Liver (tissue), 9 donors: ENCODE data around the gene ROBO2. TPM values are rescaled to one million over a fixed set of nuclear protein-coding genes. Genes with fewer than 3 reads are reported as not detected.

Source experiments
- DNase-seq: peaks from one replicate; pipeline ENCODE4 v3.0.0-alpha.2; 2017; ENCODE audit warnings: low spot score
- H3K27ac ChIP-seq, 2 donors: one replicate each; pipeline ENCODE4 v1.7.0; 2013; ENCODE audit warnings: inconsistent platforms in 2 of 2, low read length in 2 of 2, control low read depth in 1 of 2, low read depth in 1 of 2, mild to moderate bottlenecking in 1 of 2
- H3K27me3 ChIP-seq, 4 donors: one replicate each; pipeline versions ENCODE4 v1.6.1 to v1.7.0; 2013; ENCODE audit warnings: low read length in 3 of 4, inconsistent platforms in 1 of 4, mild to moderate bottlenecking in 1 of 4, moderate library complexity in 1 of 4; ENCODE audit not compliant: control insufficient read depth in 4 of 4, insufficient read depth in 4 of 4
- H3K36me3 ChIP-seq, 4 donors: one replicate each; pipeline versions ENCODE4 v1.6.1 to v1.7.0; 2013; ENCODE audit warnings: low read length in 3 of 4, mild to moderate bottlenecking in 3 of 4, low read depth in 1 of 4, moderate library complexity in 1 of 4; ENCODE audit not compliant: control insufficient read depth in 4 of 4, insufficient read depth in 3 of 4
- H3K4me1 ChIP-seq, 4 donors: one replicate each; pipeline versions ENCODE4 v1.6.1 to v1.7.0; 2013; ENCODE audit warnings: low read length in 3 of 4, mild to moderate bottlenecking in 3 of 4, moderate library complexity in 1 of 4; ENCODE audit not compliant: control insufficient read depth in 4 of 4, insufficient read depth in 4 of 4
- H3K4me3 ChIP-seq, 3 donors: one replicate each; pipeline versions ENCODE4 v1.6.1 to v1.7.0; 2013; ENCODE audit warnings: low read length in 3 of 3, control low read depth in 1 of 3, low read depth in 1 of 3, mild to moderate bottlenecking in 1 of 3
- H3K9ac ChIP-seq, 2 donors: one replicate each; pipeline ENCODE4 v1.7.0; 2013; ENCODE audit warnings: low read length in 2 of 2, mild to moderate bottlenecking in 2 of 2, moderate library complexity in 2 of 2, control low read depth in 1 of 2, low read depth in 1 of 2
- H3K9me3 ChIP-seq, 4 donors: one replicate each; pipeline versions ENCODE4 v1.6.1 to v1.7.0; 2013; ENCODE audit warnings: low read length in 3 of 4; ENCODE audit not compliant: control insufficient read depth in 4 of 4
- EGR1 ChIP-seq, 2 donors: IDR thresholded peaks; 2 replicates each; pipeline ENCODE4 v1.6.1; 2016 to 2018; ENCODE audit warnings: antibody characterized with exemption in 2 of 2, low read depth in 2 of 2
- GABPA ChIP-seq, 2 donors: IDR thresholded peaks in 1 of 2; conservative IDR thresholded peaks in 1 of 2; 2 replicates each; pipeline ENCODE4 v1.6.1; 2016; ENCODE audit warnings: antibody characterized with exemption in 2 of 2, mild to moderate bottlenecking in 1 of 2, moderate library complexity in 1 of 2
- HNF4A ChIP-seq, 2 donors: conservative IDR thresholded peaks; 2 replicates each; pipeline ENCODE4 v1.6.1; 2016; ENCODE audit warnings: antibody characterized with exemption in 2 of 2, mild to moderate bottlenecking in 2 of 2
- HNF4G ChIP-seq: IDR thresholded peaks from 2 replicates; pipeline ENCODE4 v1.6.1; 2016; ENCODE audit warnings: antibody characterized with exemption
- JUND ChIP-seq, 2 donors: IDR thresholded peaks; 2 replicates each; pipeline ENCODE4 v1.6.1; 2016; ENCODE audit warnings: antibody characterized with exemption in 2 of 2
- RXRA ChIP-seq, 2 donors: IDR thresholded peaks; 2 replicates each; pipeline ENCODE4 v1.6.1; 2017 to 2018; ENCODE audit warnings: antibody characterized with exemption in 2 of 2, mild to moderate bottlenecking in 1 of 2
- SP1 ChIP-seq: IDR thresholded peaks from 2 replicates; pipeline ENCODE4 v1.6.1; 2018; ENCODE audit warnings: antibody characterized with exemption, mild to moderate bottlenecking
- TAF1 ChIP-seq: conservative IDR thresholded peaks from 2 replicates; pipeline ENCODE4 v1.6.1; 2016; ENCODE audit warnings: antibody characterized with exemption, mild to moderate bottlenecking
- YY1 ChIP-seq: IDR thresholded peaks from 2 replicates; pipeline ENCODE4 v1.6.1; 2016; ENCODE audit warnings: antibody characterized with exemption, mild to moderate bottlenecking
- WGBS: extraction: QIAGEN DNeasy Blood & Tissue Kit; methylation state at CpG from one replicate; pipeline ENCODE4 v1.1.7; 2013; 5-methylcytosine and 5-hydroxymethylcytosine counted together
- polyA plus RNA-seq, 2 donors: library from polyadenylated mRNA; stranded (reverse) in 1 of 2; unstranded in 1 of 2; fragments of 200-250 nt in 1 of 2; fragments of >200 nt in 1 of 2; fragmentation: Nextera tagmentation in 1 of 2; extraction: Ambion mirVana in 1 of 2; gene quantifications; one replicate each; pipeline versions ENCODE4 v1.2.1 to v1.2.3, GENCODE V29; 2013 to 2015
- total RNA-seq, 2 donors: library from RNA; depleted of rRNA; stranded (reverse); fragments of >200 nt; gene quantifications; one replicate each; pipeline ENCODE4 v1.2.3, GENCODE V29; 2014
- TF ChIP-seq, protein P1 (sequence below): IDR thresholded peaks from 2 replicates; pipeline ENCODE4 v1.6.1; 2016; ENCODE audit warnings: antibody characterized with exemption, mild to moderate bottlenecking
- TF ChIP-seq, protein P2 (sequence below): IDR thresholded peaks from 2 replicates; pipeline ENCODE4 v1.6.1; 2016; ENCODE audit warnings: antibody characterized with exemption
- TF ChIP-seq, protein P3 (sequence below): fragments of 150-350 bp; IDR thresholded peaks from 2 replicates; pipeline ENCODE4 v1.5.1; 2017; ENCODE audit warnings: improper control_type of control experiment, low read depth, low read length; ENCODE audit not compliant: missing input control
- donor health status: healthy.
- donor health status: healthy.
- donor health status: healthy.
- donor health status: healthy.
- donor health status: healthy.

Gene ROBO2
- total and polyA plus RNA-seq, 4 donors = 0.22 to 19.4 (median 1.1) TPM

DNA sequence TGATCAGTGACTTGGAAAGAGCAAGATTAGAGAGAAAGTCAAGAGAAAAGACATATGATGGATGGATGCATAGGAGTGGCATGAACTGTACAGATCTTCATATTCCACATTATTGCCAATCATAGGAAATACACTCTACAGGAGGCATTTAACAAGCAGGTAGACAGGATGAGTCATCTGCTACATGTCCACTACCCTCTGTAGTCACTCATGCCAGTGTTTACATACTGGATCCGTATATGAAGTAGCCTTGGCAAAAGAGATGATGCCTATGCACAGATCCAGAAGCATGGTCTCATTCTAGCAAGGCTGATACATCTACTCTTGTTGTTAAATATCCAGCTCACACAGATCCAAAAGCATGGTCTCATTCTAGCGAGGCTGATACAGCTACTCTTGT lies 632.1 kb downstream of the ROBO2 start:
- TF ChIP-seq, protein P1, sequence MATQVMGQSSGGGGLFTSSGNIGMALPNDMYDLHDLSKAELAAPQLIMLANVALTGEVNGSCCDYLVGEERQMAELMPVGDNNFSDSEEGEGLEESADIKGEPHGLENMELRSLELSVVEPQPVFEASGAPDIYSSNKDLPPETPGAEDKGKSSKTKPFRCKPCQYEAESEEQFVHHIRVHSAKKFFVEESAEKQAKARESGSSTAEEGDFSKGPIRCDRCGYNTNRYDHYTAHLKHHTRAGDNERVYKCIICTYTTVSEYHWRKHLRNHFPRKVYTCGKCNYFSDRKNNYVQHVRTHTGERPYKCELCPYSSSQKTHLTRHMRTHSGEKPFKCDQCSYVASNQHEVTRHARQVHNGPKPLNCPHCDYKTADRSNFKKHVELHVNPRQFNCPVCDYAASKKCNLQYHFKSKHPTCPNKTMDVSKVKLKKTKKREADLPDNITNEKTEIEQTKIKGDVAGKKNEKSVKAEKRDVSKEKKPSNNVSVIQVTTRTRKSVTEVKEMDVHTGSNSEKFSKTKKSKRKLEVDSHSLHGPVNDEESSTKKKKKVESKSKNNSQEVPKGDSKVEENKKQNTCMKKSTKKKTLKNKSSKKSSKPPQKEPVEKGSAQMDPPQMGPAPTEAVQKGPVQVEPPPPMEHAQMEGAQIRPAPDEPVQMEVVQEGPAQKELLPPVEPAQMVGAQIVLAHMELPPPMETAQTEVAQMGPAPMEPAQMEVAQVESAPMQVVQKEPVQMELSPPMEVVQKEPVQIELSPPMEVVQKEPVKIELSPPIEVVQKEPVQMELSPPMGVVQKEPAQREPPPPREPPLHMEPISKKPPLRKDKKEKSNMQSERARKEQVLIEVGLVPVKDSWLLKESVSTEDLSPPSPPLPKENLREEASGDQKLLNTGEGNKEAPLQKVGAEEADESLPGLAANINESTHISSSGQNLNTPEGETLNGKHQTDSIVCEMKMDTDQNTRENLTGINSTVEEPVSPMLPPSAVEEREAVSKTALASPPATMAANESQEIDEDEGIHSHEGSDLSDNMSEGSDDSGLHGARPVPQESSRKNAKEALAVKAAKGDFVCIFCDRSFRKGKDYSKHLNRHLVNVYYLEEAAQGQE = no peak
- TF ChIP-seq RXRA (IDR thresholded peaks at IDR 0.05) = no peak
- TF ChIP-seq, protein P2, sequence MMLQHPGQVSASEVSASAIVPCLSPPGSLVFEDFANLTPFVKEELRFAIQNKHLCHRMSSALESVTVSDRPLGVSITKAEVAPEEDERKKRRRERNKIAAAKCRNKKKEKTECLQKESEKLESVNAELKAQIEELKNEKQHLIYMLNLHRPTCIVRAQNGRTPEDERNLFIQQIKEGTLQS = no peak
- no peak for TF ChIP-seq HNF4A (conservative IDR thresholded peaks at IDR 0.05)
- TF ChIP-seq GABPA (IDR thresholded peaks at IDR 0.05 in 1 of 2, conservative IDR thresholded peaks at IDR 0.05 in 1 of 2) = no peak
- TF ChIP-seq EGR1 (IDR thresholded peaks at IDR 0.05; ENCODE audit: low read depth in 2 of 2) = no peak
- TF ChIP-seq YY1 = no peak
- TF ChIP-seq TAF1 = no peak
- no peak for TF ChIP-seq HNF4G
- TF ChIP-seq, protein P3, sequence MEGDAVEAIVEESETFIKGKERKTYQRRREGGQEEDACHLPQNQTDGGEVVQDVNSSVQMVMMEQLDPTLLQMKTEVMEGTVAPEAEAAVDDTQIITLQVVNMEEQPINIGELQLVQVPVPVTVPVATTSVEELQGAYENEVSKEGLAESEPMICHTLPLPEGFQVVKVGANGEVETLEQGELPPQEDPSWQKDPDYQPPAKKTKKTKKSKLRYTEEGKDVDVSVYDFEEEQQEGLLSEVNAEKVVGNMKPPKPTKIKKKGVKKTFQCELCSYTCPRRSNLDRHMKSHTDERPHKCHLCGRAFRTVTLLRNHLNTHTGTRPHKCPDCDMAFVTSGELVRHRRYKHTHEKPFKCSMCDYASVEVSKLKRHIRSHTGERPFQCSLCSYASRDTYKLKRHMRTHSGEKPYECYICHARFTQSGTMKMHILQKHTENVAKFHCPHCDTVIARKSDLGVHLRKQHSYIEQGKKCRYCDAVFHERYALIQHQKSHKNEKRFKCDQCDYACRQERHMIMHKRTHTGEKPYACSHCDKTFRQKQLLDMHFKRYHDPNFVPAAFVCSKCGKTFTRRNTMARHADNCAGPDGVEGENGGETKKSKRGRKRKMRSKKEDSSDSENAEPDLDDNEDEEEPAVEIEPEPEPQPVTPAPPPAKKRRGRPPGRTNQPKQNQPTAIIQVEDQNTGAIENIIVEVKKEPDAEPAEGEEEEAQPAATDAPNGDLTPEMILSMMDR = no peak
- no peak for TF ChIP-seq SP1
- Histone ChIP-seq H3K27ac (no peak overlapping the region), H3K4me3 (no peak overlapping the region), H3K36me3 (no peaks in the 10 kb centered on the region), H3K9me3 (peaks cover 0 to 1% (median 0%) of the 10 kb centered on the region in 4 donors), H3K27me3 (no peaks in the 10 kb centered on the region), H3K4me1 (no peaks in the 10 kb centered on the region), H3K9ac (no peak overlapping the region)
- WGBS = 80% methylated on average over 2 of the region's 2 CpGs
- DNase-seq = no peak

DNA sequence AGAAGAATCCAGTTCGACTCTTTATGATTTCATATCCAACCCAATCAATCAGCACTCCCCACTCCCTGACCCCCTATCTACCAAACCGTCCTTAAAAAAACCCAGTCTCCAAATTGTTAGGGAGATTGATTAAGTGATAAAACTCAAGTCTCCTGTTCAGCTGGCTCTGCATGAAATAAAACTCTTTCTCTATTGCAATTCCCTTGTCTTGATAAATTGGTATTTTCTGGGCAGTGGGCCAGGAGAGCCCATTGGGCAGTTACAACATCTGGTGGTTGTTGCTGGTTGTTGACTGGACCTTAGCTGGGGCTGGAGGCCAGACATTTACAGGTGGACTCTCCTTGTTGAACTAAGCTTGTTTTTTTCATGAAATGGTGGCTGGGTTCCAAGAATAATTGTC lies 642.3 kb downstream of the ROBO2 start:
- H3K9me3 ChIP-seq = peaks cover 2 to 19% (median 6%) of the 10 kb centered on the region in 4 donors
- DNase-seq = no peak
- no peak overlapping the region for H3K27ac ChIP-seq
- 81% methylated on average over 2 of the region's 2 CpGs for WGBS
- H3K9ac ChIP-seq = no peak overlapping the region
- H3K4me1 ChIP-seq = no peaks in the 10 kb centered on the region
- TF ChIP-seq SP1 = no peak
- no peak for TF ChIP-seq HNF4A (conservative IDR thresholded peaks at IDR 0.05)
- no peak for TF ChIP-seq JUND (IDR thresholded peaks at IDR 0.05)
- TF ChIP-seq, protein P1 = no peak
- H3K27me3 ChIP-seq = no peaks in the 10 kb centered on the region
- no peak overlapping the region for H3K4me3 ChIP-seq
- H3K36me3 ChIP-seq = no peaks in the 10 kb centered on the region
